ENCODE measurements around the gene SNRNP200. TPM values are rescaled to one million over a fixed set of nuclear protein-coding genes. Genes with fewer than 3 reads are reported as not detected.

SNRNP200 gene
- total and polyA plus RNA-seq, 2 donors (not counting 1 experiment from before 2014, with no cell fraction given) = 211 to 216 TPM

DNA sequence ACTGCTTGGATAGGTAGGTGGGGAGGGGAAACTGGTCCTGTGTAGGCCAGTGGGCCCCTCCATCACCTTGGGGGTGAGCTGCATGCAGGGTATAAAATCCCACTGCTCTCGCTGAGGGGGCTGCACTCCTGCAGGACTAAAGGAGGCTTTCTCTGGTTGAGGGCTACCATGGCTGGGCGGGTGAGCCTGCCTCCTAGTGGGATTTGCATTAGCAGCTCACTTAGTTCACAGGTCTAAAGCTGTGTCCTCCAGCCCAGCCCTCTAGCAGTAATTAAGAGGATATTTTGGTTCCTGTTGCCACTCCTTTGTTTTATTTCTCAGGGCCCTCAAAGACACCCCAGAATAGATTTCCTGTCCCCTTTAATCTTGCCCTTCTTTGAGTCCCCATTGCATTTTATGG lies 64.1 kb downstream of the SNRNP200 start:
- peak overlapping the region; percentile 78 for H3K4me2 ChIP-seq (replicated peaks; ENCODE audit: low read depth, low read length, poor library complexity, severe bottlenecking)

More for the DNA sequence above, 64.1 kb downstream of the SNRNP200 start:
- 100% methylated on average over 1 of the region's 2 CpGs for WGBS (ENCODE audit: insufficient coverage)
- H3K4me3 Mint-ChIP-seq = peak overlapping the region; percentile 76
- Histone ChIP-seq H3K36me3 (replicated peaks in 1 of 2; ENCODE audit: control extremely low read depth in 1 of 2, control insufficient read depth in 1 of 2, extremely low read depth in 1 of 2, insufficient read depth in 2 of 2, low read length in 1 of 2) (peaks cover 0 to 3% of the 10 kb centered on the region in 2 experiments), H3K4me1 (ENCODE audit: control insufficient read depth in 2 of 2, insufficient read depth in 2 of 2, low read length in 2 of 2) (peaks cover 34 to 43% of the 10 kb centered on the region in 2 donors), H3K27ac (ENCODE audit: low read length in 2 of 2) (peak overlapping the region; percentile 77 to 93), H3K9me3 (ENCODE audit: control extremely low read depth in 1 of 3, control insufficient read depth in 2 of 3, insufficient read depth in 1 of 3, low read length in 2 of 3) (peaks cover 0 to 11% (median 3%) of the 10 kb centered on the region in 3 donors), H3K9ac (ENCODE audit: low read length) (no peak overlapping the region), H3K79me2 (ENCODE audit: control insufficient read depth, insufficient read depth, low read length) (peaks cover 4% of the 10 kb centered on the region), H4K20me1 (ENCODE audit: control insufficient read depth, insufficient read depth, low read length, poor library complexity, severe bottlenecking) (no peaks in the 10 kb centered on the region), H2AFZ (ENCODE audit: insufficient read depth, low read depth, low read length, poor library complexity, severe bottlenecking) (peak overlapping the region; percentile 79), H3K4me3 (ENCODE audit: control extremely low read depth in 1 of 5, extremely low read depth in 1 of 5, insufficient read depth in 1 of 5, low read depth in 2 of 5, low read length in 4 of 5) (no peak overlapping the region), H3K27me3 (replicated peaks in 1 of 4; ENCODE audit: control extremely low read depth in 1 of 4, control insufficient read depth in 3 of 4, insufficient read depth in 4 of 4, low read length in 3 of 4) (no peaks in the 10 kb centered on the region)
- H3K4me1 Mint-ChIP-seq = peaks cover 40% of the 10 kb centered on the region
- H3K9me3 Mint-ChIP-seq (ENCODE audit: insufficient read depth) = no peaks in the 10 kb centered on the region
- ATAC-seq (ENCODE audit: low read depth) (no peak), DNase-seq (no peak)
- TF ChIP-seq EZH2 (IDR thresholded peaks at IDR 0.05; ENCODE audit: borderline replicate concordance, insufficient read depth, low read depth, low read length, poor library complexity, severe bottlenecking) = no peak
- TF ChIP-seq, protein P1, sequence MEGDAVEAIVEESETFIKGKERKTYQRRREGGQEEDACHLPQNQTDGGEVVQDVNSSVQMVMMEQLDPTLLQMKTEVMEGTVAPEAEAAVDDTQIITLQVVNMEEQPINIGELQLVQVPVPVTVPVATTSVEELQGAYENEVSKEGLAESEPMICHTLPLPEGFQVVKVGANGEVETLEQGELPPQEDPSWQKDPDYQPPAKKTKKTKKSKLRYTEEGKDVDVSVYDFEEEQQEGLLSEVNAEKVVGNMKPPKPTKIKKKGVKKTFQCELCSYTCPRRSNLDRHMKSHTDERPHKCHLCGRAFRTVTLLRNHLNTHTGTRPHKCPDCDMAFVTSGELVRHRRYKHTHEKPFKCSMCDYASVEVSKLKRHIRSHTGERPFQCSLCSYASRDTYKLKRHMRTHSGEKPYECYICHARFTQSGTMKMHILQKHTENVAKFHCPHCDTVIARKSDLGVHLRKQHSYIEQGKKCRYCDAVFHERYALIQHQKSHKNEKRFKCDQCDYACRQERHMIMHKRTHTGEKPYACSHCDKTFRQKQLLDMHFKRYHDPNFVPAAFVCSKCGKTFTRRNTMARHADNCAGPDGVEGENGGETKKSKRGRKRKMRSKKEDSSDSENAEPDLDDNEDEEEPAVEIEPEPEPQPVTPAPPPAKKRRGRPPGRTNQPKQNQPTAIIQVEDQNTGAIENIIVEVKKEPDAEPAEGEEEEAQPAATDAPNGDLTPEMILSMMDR (IDR thresholded peaks at IDR 0.05) = no peak
- CTCF ChIA-PET = interaction anchor here (0.6 to 2.1 kb wide), 9 partner anchors 8 to 124 kb away, joined by 3 to 9 read pairs (median 5); partner anchors contain the start of gene ASTL
- intact Hi-C loops (cut with micrococcal nuclease) = loop anchor here (1.0 kb wide), 1 partner anchor 16 kb away; no protein-coding TSS in a partner anchor
- POLR2A ChIA-PET = interaction anchor here (0.6 to 2.4 kb wide), 6 partner anchors 8 to 113 kb away, joined by 4 to 13 read pairs (median 5); partner anchors contain the start of gene STARD7
- H3K27ac Mint-ChIP-seq = peak overlapping the region; percentile 95
- H3K27me3 Mint-ChIP-seq = no peaks in the 10 kb centered on the region
